WERI-Rb-1 (cell line): Measurements from ENCODE around the gene CHSY1.
"Not testable (repeated sequence)": the region's sequence is repeated elsewhere in the genome, so short reads cannot be mapped to it uniquely, and the experiment has no call there.

Experiments used
- DNase-seq: peaks from one replicate; pipeline ENCODE4 v3.0.0-alpha.2; 2020
- H3K27ac ChIP-seq: fragments of 250-450 bp; sonication (Bioruptor Pico); 2 replicates; pipeline ENCODE4 v1.5.1; 2020; ENCODE audit warnings: mild to moderate bottlenecking, moderate library complexity
- H3K27me3 ChIP-seq: fragments of 250-450 bp; sonication (Bioruptor Pico); 2 replicates; pipeline ENCODE4 v1.5.1; 2021; ENCODE audit warnings: mild to moderate bottlenecking, low read depth, moderate library complexity; ENCODE audit not compliant: insufficient read depth, severe bottlenecking
- H3K36me3 ChIP-seq: fragments of 250-450 bp; sonication (Bioruptor Pico); 2 replicates; pipeline ENCODE4 v1.5.1; 2020; ENCODE audit warnings: mild to moderate bottlenecking, moderate library complexity
- H3K4me3 ChIP-seq: 2 replicates; pipeline ENCODE4 v1.5.1; 2011; ENCODE audit warnings: low read depth, mild to moderate bottlenecking, control low read depth, low read length
- H3K9me3 ChIP-seq: fragments of 250-450 bp; sonication (Bioruptor Pico); 2 replicates; pipeline ENCODE4 v1.5.1; 2021; ENCODE audit warnings: mild to moderate bottlenecking, moderate library complexity; ENCODE audit not compliant: severe bottlenecking
- TF ChIP-seq, protein P1 (sequence below): IDR thresholded peaks from 2 replicates; pipeline ENCODE4 v1.5.1; 2011; ENCODE audit warnings: low read depth, mild to moderate bottlenecking, control low read depth, inconsistent platforms, low read length

CHSY1 gene

GRCh38 chr15:101293122-101293521 lies 41.3 kb upstream of the CHSY1 start:
- Histone ChIP-seq H3K27me3 (no peaks in the 10 kb centered on the region), H3K9me3 (no peaks in the 10 kb centered on the region), H3K4me3 (peak overlapping the region; percentile 71), H3K27ac (no peak overlapping the region), H3K36me3 (peaks cover 51% of the 10 kb centered on the region)
- TF ChIP-seq, protein P1, sequence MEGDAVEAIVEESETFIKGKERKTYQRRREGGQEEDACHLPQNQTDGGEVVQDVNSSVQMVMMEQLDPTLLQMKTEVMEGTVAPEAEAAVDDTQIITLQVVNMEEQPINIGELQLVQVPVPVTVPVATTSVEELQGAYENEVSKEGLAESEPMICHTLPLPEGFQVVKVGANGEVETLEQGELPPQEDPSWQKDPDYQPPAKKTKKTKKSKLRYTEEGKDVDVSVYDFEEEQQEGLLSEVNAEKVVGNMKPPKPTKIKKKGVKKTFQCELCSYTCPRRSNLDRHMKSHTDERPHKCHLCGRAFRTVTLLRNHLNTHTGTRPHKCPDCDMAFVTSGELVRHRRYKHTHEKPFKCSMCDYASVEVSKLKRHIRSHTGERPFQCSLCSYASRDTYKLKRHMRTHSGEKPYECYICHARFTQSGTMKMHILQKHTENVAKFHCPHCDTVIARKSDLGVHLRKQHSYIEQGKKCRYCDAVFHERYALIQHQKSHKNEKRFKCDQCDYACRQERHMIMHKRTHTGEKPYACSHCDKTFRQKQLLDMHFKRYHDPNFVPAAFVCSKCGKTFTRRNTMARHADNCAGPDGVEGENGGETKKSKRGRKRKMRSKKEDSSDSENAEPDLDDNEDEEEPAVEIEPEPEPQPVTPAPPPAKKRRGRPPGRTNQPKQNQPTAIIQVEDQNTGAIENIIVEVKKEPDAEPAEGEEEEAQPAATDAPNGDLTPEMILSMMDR: no peak
- DNase-seq: no peak

DNA sequence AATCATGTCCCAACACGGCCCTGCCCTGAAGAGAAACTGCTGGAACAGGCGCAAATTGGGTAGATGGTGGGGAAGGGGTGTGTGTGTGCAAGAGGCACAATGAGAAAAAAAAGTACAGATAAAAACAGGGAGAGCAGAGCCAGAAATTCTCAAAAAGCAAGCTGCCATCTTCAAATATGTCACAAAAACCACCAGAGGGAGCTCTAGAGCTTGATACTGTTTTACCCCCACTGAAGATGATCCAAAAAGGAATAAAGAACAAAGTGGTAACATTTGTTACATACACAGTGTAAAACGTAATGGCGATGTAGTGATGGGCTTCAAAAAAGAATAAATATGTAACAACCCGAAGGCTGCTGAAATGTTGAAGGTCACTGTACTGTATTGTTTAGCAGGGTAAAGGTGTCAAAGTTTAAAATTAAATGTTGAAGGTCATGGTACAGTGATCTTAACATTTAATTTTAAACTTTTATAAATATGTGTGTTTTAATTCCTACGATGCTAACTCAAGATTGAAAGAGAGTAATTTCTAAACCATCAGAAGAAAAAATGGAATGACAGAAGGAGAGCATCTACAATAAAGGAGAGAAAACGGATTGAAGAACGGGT lies 37.2 kb upstream of the CHSY1 start:
- TF ChIP-seq, protein P1: peak; percentile 30; the same call in 1 of the 2 replicates
- no peak overlapping the region for H3K27ac ChIP-seq
- DNase-seq: no peak
- no peaks in the 10 kb centered on the region for H3K27me3 ChIP-seq
- H3K36me3 ChIP-seq: peaks cover 85% of the 10 kb centered on the region
- H3K4me3 ChIP-seq: no peak overlapping the region
- no peaks in the 10 kb centered on the region for H3K9me3 ChIP-seq

DNA sequence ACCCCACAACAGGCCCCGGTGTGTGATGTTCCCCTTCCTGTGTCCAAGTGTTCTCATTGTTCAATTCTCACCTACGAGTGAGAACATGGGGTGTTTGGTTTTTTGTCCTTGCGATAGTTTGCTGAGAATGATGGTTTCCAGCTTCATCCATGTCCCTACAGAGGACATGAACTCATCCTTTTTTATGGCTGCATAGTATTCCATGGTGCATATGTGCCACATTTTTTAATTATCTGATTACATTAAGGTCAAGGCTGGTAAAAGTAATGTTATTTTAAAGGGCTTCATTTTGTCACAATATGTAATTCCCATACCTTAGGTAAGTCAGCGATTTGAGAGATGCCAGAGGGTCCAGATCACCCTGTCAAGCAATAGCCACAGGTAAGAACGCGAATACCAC lies 35.5 kb upstream of the CHSY1 start:
- peaks cover 90% of the 10 kb centered on the region for H3K36me3 ChIP-seq
- H3K27ac ChIP-seq, DNase-seq, H3K4me3 ChIP-seq, H3K9me3 ChIP-seq, H3K27me3 ChIP-seq: not testable (repeated sequence)

DNA sequence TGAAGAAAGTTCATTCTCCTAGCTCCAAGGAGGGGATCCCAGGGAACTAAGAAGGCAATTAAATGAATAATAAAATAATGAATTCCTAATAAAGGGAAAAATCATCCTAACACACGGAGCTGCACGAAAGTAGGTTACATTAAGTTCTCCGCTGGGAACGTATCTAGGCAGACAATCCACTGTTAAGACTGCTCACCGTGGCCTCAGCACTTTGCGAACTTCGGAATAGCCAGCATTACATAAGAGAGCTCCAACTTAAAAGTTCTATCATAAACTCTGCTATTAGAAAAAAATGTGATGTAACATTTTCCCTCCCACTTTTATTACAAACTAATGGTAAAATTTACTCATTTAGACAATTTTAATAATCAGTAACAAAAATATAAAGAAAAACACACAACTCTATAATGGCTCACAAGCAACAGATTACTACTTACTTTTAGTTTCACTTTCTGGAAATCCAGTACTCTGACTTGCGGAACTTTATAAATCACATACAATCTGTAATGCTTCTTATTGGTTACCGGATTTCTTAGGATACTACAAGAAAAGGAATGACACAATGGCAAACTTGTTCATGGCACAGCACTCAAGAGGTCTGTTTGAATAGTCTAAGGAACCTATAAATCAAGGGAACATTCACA lies 34.7 kb upstream of the CHSY1 start:
- Histone ChIP-seq H3K36me3 (peaks cover 90% of the 10 kb centered on the region), H3K4me3 (no peak overlapping the region), H3K27me3 (no peaks in the 10 kb centered on the region), H3K27ac (no peak overlapping the region), H3K9me3 (no peaks in the 10 kb centered on the region)
- DNase-seq: no peak
- TF ChIP-seq, protein P1: no peak

DNA sequence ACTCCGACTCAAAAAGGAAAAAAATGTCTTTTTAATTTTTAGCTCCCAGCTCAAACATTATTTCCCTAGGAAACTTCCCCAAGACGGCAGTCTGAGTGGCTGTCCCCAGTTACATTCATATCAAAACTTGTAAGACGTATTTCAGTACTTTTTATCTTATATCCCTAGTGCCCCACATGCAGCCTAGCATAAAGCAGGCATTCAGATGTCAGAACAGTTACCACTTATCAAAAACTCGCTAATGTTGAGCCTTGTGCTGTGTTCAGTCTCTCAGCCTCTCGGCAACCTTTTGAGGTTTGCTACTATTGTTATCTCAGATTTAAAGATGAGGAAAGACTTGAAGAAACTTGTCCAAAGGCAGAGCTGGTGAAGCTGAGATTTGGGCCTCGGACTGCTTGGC lies 32.1 kb upstream of the CHSY1 start:
- Histone ChIP-seq H3K36me3 (peaks cover 89% of the 10 kb centered on the region), H3K9me3 (no peaks in the 10 kb centered on the region)
- TF ChIP-seq, protein P1: no peak

GRCh38 chr15:101280007-101280406 lies 28.2 kb upstream of the CHSY1 start:
- peaks cover 59% of the 10 kb centered on the region for H3K36me3 ChIP-seq
- no peak for DNase-seq

More for the DNA sequence above, 32.1 kb upstream of the CHSY1 start:
- H3K4me3 ChIP-seq: no peak overlapping the region
- DNase-seq: no peak
- H3K27ac ChIP-seq: no peak overlapping the region
- H3K27me3 ChIP-seq: no peaks in the 10 kb centered on the region

More at GRCh38 chr15:101280007-101280406, 28.2 kb upstream of the CHSY1 start:
- no peaks in the 10 kb centered on the region for H3K27me3 ChIP-seq
- no peaks in the 10 kb centered on the region for H3K9me3 ChIP-seq
- H3K27ac ChIP-seq: no peak overlapping the region
- no peak overlapping the region for H3K4me3 ChIP-seq
- TF ChIP-seq, protein P1: no peak
